Mesendoderm (in vitro differentiated cells): ENCODE results near the gene AP4M1.
"Not testable (repeated sequence)": the region's sequence is repeated elsewhere in the genome, so short reads cannot be mapped to it uniquely, and the experiment has no call there.

Source experiments
- DNase-seq: peaks from one replicate; pipeline ENCODE4 v3.0.0; 2013
- H2AK5ac ChIP-seq: 2 replicates; pipeline ENCODE4 v1.6.1; 2013; ENCODE audit warnings: low read length, inconsistent platforms
- H2BK120ac ChIP-seq: 2 replicates; pipeline ENCODE4 v1.6.1; 2013; ENCODE audit warnings: low read depth, mild to moderate bottlenecking, low read length, moderate library complexity, mixed read lengths
- H2BK15ac ChIP-seq: replicated peaks from 2 replicates; pipeline ENCODE4 v1.6.1; 2013; ENCODE audit warnings: low read depth, mild to moderate bottlenecking, moderate library complexity
- H2BK5ac ChIP-seq: 2 replicates; pipeline ENCODE4 v1.6.1; 2013; ENCODE audit warnings: low read length, inconsistent platforms
- H3K18ac ChIP-seq: 2 replicates; pipeline ENCODE4 v1.6.1; 2013; ENCODE audit warnings: mild to moderate bottlenecking, low read length, mixed read lengths
- H3K23ac ChIP-seq: one replicate; pipeline ENCODE4 v1.6.1; 2013; ENCODE audit warnings: low read length
- H3K27ac ChIP-seq: 2 replicates; pipeline ENCODE4 v1.5.1; 2013; ENCODE audit warnings: low read depth, mild to moderate bottlenecking, inconsistent platforms, low read length, moderate library complexity
- H3K27me3 ChIP-seq: 2 replicates; pipeline ENCODE4 v1.6.1; 2013; ENCODE audit warnings: low read length, control low read depth, mild to moderate bottlenecking, inconsistent platforms; ENCODE audit not compliant: insufficient read depth, poor library complexity
- H3K36me3 ChIP-seq: 2 replicates; pipeline ENCODE4 v1.6.1; 2013; ENCODE audit warnings: low read length, inconsistent platforms; ENCODE audit not compliant: control insufficient read depth, insufficient read depth
- H3K4ac ChIP-seq: one replicate; pipeline ENCODE4 v1.6.1; 2013; ENCODE audit warnings: low read depth, mild to moderate bottlenecking, low read length, moderate library complexity
- H3K4me1 ChIP-seq: 2 replicates; pipeline ENCODE4 v1.6.1; 2013; ENCODE audit warnings: low read depth, low read length, inconsistent platforms; ENCODE audit not compliant: control insufficient read depth
- H3K4me2 ChIP-seq: 2 replicates; pipeline ENCODE4 v1.6.1; 2013; ENCODE audit warnings: low read length
- H3K4me3 ChIP-seq: 2 replicates; pipeline ENCODE4 v1.5.1; 2013; ENCODE audit warnings: mild to moderate bottlenecking, low read length
- H3K56ac ChIP-seq: one replicate; pipeline ENCODE4 v1.6.1; 2013; ENCODE audit warnings: low read length
- H3K79me1 ChIP-seq: 2 replicates; pipeline ENCODE4 v1.6.1; 2013; ENCODE audit warnings: low read length, inconsistent platforms
- H3K79me2 ChIP-seq: 2 replicates; pipeline ENCODE4 v1.6.1; 2013; ENCODE audit warnings: mild to moderate bottlenecking, low read length; ENCODE audit not compliant: control insufficient read depth, insufficient read depth
- H3K9ac ChIP-seq: 2 replicates; pipeline ENCODE4 v1.6.1; 2013; ENCODE audit warnings: low read length, inconsistent platforms
- H4K5ac ChIP-seq: one replicate; pipeline ENCODE4 v1.6.1; 2013; ENCODE audit warnings: low read length
- H4K8ac ChIP-seq: one replicate; pipeline ENCODE4 v1.6.1; 2013; ENCODE audit warnings: low read depth, mild to moderate bottlenecking, control low read depth, low read length, moderate library complexity
- whole genome bisulfite sequencing: extraction: QIAGEN DNeasy Blood & Tissue Kit; methylation state at CpG from one replicate; pipeline ENCODE4 v1.1.7; 2013; ENCODE audit warnings: low lambda C conversion rate, missing lambda C conversion rate; ENCODE audit not compliant: insufficient coverage; ENCODE audit errors: extremely low coverage; 5-methylcytosine and 5-hydroxymethylcytosine counted together

Gene AP4M1

GRCh38 chr7:100137851-100138760 is 36.7 kb downstream of the AP4M1 start:
- H2BK15ac ChIP-seq: no peak overlapping the region
- H3K23ac ChIP-seq: no peak overlapping the region
- H3K79me1 ChIP-seq: no peaks in the 10 kb centered on the region
- DNase-seq: no peak
- H3K36me3 ChIP-seq: no peaks in the 10 kb centered on the region
- H3K4ac ChIP-seq: no peak overlapping the region
- no peak overlapping the region for H3K18ac ChIP-seq
- H3K27me3 ChIP-seq: no peaks in the 10 kb centered on the region
- no CpG with 5 or more reads among the region's 13 CpGs for WGBS
- H3K4me3 ChIP-seq: no peak overlapping the region
- no peak overlapping the region for H3K27ac ChIP-seq
- no peak overlapping the region for H2BK5ac ChIP-seq
- no peak overlapping the region for H3K4me2 ChIP-seq
- no peak overlapping the region for H2AK5ac ChIP-seq
- H3K9ac ChIP-seq: no peak overlapping the region
- no peak overlapping the region for H2BK120ac ChIP-seq
- no peaks in the 10 kb centered on the region for H3K79me2 ChIP-seq
- H4K8ac ChIP-seq: no peak overlapping the region
- no peak overlapping the region for H4K5ac ChIP-seq
- no peak overlapping the region for H3K56ac ChIP-seq
- no peaks in the 10 kb centered on the region for H3K4me1 ChIP-seq

- H3K79me1 ChIP-seq: no peaks in the 10 kb centered on the region
- H3K36me3 ChIP-seq: no peaks in the 10 kb centered on the region
- no peak for DNase-seq
- no peak overlapping the region for H3K9ac ChIP-seq
- no CpG with 5 or more reads among the region's 3 CpGs for WGBS
- no peak overlapping the region for H2BK5ac ChIP-seq
- no peak overlapping the region for H4K8ac ChIP-seq
- no peaks in the 10 kb centered on the region for H3K27me3 ChIP-seq
- H3K4me1 ChIP-seq: no peaks in the 10 kb centered on the region
- H2BK120ac ChIP-seq: no peak overlapping the region
- no peak overlapping the region for H4K5ac ChIP-seq
- H3K18ac ChIP-seq: no peak overlapping the region
- no peak overlapping the region for H3K27ac ChIP-seq
- H3K4me3 ChIP-seq: no peak overlapping the region
- no peak overlapping the region for H2AK5ac ChIP-seq
- H3K56ac ChIP-seq: no peak overlapping the region
- no peak overlapping the region for H3K23ac ChIP-seq
- H3K79me2 ChIP-seq: no peaks in the 10 kb centered on the region
- H3K4me2 ChIP-seq: no peak overlapping the region
- no peak overlapping the region for H2BK15ac ChIP-seq
- no peak overlapping the region for H3K4ac ChIP-seq
Measured at GRCh38 chr7:100141555-100141949, 40.1 kb downstream of the AP4M1 start.

GRCh38 chr7:100142461-100142860 is 41.0 kb downstream of the AP4M1 start:
- no peak overlapping the region for H2BK15ac ChIP-seq
- H2BK5ac ChIP-seq: no peak overlapping the region
- H2BK120ac ChIP-seq: no peak overlapping the region
- no peak for DNase-seq
- no peaks in the 10 kb centered on the region for H3K36me3 ChIP-seq
- no peaks in the 10 kb centered on the region for H3K79me2 ChIP-seq
- no peak overlapping the region for H3K23ac ChIP-seq
- no peak overlapping the region for H3K4me3 ChIP-seq
- H3K18ac ChIP-seq: no peak overlapping the region
- H3K4me2 ChIP-seq: no peak overlapping the region
- no CpG with 5 or more reads among the region's 3 CpGs for WGBS
- no peak overlapping the region for H4K8ac ChIP-seq
- H4K5ac ChIP-seq: no peak overlapping the region
- H2AK5ac ChIP-seq: no peak overlapping the region
- H3K9ac ChIP-seq: no peak overlapping the region
- H3K56ac ChIP-seq: no peak overlapping the region
- H3K27me3 ChIP-seq: no peaks in the 10 kb centered on the region
- H3K4ac ChIP-seq: no peak overlapping the region
- no peak overlapping the region for H3K27ac ChIP-seq
- no peaks in the 10 kb centered on the region for H3K4me1 ChIP-seq
- no peaks in the 10 kb centered on the region for H3K79me1 ChIP-seq

GRCh38 chr7:100146350-100146749 is 44.9 kb downstream of the AP4M1 start:
- not testable (repeated sequence) for H3K27me3 ChIP-seq, H3K4me3 ChIP-seq, H3K23ac ChIP-seq, H2AK5ac ChIP-seq, H2BK5ac ChIP-seq, H3K79me1 ChIP-seq, H2BK15ac ChIP-seq, H3K4me1 ChIP-seq, H3K9ac ChIP-seq, H3K4ac ChIP-seq, H3K4me2 ChIP-seq, H2BK120ac ChIP-seq, H3K27ac ChIP-seq, H3K18ac ChIP-seq, H3K56ac ChIP-seq, H3K79me2 ChIP-seq, H3K36me3 ChIP-seq, H4K8ac ChIP-seq, H4K5ac ChIP-seq
- WGBS: no CpG with 5 or more reads among the region's 4 CpGs
- DNase-seq: peak; percentile 11

GRCh38 chr7:100147278-100147677 is 45.8 kb downstream of the AP4M1 start:
- no peak overlapping the region for H3K23ac ChIP-seq
- no peak overlapping the region for H2BK120ac ChIP-seq
- H3K4ac ChIP-seq: no peak overlapping the region
- WGBS: no CpG with 5 or more reads among the region's 2 CpGs
- H2BK5ac ChIP-seq: no peak overlapping the region
- H2AK5ac ChIP-seq: no peak overlapping the region
- H3K27ac ChIP-seq: no peak overlapping the region
- no peaks in the 10 kb centered on the region for H3K36me3 ChIP-seq
- H3K56ac ChIP-seq: no peak overlapping the region
- DNase-seq: no peak
- H3K79me1 ChIP-seq: peaks cover 3% of the 10 kb centered on the region
- H2BK15ac ChIP-seq: no peak overlapping the region
- H3K4me3 ChIP-seq: no peak overlapping the region
- H4K8ac ChIP-seq: no peak overlapping the region
- peaks cover 2% of the 10 kb centered on the region for H3K4me1 ChIP-seq
- no peak overlapping the region for H3K18ac ChIP-seq
- H3K79me2 ChIP-seq: peaks cover 8% of the 10 kb centered on the region
- H3K9ac ChIP-seq: no peak overlapping the region
- H3K27me3 ChIP-seq: no peaks in the 10 kb centered on the region
- H3K4me2 ChIP-seq: no peak overlapping the region
- H4K5ac ChIP-seq: no peak overlapping the region

GRCh38 chr7:100148225-100148558 is 46.7 kb downstream of the AP4M1 start:
- no CpG with 5 or more reads among the region's 14 CpGs for WGBS

More at GRCh38 chr7:100148225-100148558, 46.7 kb downstream of the AP4M1 start:
- H3K23ac ChIP-seq: no peak overlapping the region
- peak overlapping the region; percentile 65 for H4K8ac ChIP-seq
- H3K36me3 ChIP-seq: no peaks in the 10 kb centered on the region
- H2AK5ac ChIP-seq: no peak overlapping the region
- peaks cover 2% of the 10 kb centered on the region for H3K4me1 ChIP-seq
- no peak overlapping the region for H2BK120ac ChIP-seq
- H2BK15ac ChIP-seq: no peak overlapping the region
- H3K79me1 ChIP-seq: peaks cover 3% of the 10 kb centered on the region
- H3K9ac ChIP-seq: peak overlapping the region; percentile 76
- no peaks in the 10 kb centered on the region for H3K27me3 ChIP-seq
- H3K4ac ChIP-seq: no peak overlapping the region
- H3K27ac ChIP-seq: no peak overlapping the region
- no peak for DNase-seq
- no peak overlapping the region for H2BK5ac ChIP-seq
- H4K5ac ChIP-seq: no peak overlapping the region
- H3K4me2 ChIP-seq: peak overlapping the region; percentile 62
- H3K56ac ChIP-seq: peak overlapping the region; percentile 86
- H3K18ac ChIP-seq: no peak overlapping the region
- no peak overlapping the region for H3K4me3 ChIP-seq
- peaks cover 8% of the 10 kb centered on the region for H3K79me2 ChIP-seq
